GM12801 (cell line): Measurements from ENCODE around the gene ARHGAP18.

Experiments
- TF ChIP-seq, protein P1 (sequence below): IDR thresholded peaks from one replicate; pipeline ENCODE4 v1.5.1; 2011; ENCODE audit warnings: control low read depth; ENCODE audit not compliant: insufficient read length; ENCODE audit errors: extremely low read depth

Gene ARHGAP18

DNA sequence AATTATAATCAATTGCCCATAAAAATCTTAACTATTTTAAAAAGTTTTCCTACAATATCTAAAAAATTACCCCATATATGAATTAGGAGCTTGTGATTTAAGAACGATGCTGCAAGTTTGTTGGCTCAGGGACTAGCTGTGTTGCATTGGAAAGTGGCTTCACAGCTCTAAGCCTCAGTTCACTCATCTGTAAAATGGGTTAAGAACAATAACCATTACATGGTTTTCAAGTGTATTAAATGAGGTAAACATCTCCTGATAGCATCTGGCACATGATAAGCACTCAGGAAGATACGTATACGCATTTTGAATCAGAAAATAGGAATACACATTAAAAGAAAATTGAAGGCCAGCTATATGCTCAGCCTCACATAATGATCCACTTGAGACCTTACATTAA lies 76.4 kb downstream of the ARHGAP18 start:
- TF ChIP-seq, protein P1, sequence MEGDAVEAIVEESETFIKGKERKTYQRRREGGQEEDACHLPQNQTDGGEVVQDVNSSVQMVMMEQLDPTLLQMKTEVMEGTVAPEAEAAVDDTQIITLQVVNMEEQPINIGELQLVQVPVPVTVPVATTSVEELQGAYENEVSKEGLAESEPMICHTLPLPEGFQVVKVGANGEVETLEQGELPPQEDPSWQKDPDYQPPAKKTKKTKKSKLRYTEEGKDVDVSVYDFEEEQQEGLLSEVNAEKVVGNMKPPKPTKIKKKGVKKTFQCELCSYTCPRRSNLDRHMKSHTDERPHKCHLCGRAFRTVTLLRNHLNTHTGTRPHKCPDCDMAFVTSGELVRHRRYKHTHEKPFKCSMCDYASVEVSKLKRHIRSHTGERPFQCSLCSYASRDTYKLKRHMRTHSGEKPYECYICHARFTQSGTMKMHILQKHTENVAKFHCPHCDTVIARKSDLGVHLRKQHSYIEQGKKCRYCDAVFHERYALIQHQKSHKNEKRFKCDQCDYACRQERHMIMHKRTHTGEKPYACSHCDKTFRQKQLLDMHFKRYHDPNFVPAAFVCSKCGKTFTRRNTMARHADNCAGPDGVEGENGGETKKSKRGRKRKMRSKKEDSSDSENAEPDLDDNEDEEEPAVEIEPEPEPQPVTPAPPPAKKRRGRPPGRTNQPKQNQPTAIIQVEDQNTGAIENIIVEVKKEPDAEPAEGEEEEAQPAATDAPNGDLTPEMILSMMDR, result no peak

DNA sequence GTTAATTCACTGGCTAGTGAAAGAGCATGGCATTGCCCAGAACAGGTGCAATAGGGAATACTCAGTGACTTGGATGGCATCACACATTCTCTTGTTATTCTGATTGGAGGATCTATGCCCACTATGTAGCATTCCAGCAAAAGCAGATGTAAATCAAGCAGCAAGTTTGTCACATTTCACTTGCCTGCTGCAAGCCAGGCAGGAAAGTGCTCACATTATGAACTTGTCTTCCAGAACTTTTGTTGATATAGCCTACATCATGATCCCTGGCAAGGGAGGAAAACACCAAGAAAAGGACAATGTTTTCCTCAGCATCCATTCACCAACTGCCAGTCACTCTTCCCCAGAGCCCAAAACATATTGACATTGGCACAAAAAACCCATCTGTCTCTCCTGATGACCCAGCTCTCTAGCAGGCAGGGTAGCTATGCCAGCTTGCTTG lies 77.8 kb downstream of the ARHGAP18 start:
- TF ChIP-seq, protein P1, result no peak

DNA sequence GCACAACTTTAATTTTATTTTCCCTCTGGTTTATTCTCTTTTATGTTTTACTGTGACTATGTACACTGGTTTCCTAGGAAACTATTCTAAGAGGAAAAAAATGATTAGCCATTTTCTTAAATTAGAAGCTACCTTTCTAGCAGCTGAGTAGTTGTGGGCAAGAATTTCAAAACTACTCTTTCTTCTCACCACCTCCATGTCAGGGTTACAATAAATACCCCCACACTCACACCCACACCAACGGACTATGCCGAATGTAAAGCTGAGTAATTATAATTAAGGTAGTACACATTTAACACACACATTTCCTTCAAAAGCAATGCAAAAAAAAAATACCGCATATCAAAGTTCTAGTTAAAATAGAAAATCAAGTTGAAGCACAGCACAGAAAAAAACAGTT lies 78.9 kb downstream of the ARHGAP18 start:
- TF ChIP-seq, protein P1, result no peak

DNA sequence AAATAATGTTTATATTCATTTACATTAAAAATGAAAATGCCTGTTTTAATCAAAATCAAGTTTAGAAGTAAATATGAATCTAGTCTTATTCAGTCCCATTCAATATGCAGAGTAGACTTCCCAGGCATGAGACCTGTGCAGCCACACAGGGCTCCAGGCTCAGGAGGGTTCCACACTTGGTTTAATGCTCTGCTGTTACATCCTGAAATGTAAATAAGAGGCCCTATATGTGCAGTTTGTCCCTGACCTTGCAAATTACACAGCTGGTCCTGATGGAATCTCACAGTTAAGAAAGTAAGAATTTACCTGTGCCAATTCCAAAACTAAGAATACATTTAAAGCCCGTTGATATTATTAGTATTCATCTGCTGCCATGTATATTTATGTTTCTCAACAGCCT lies 79.4 kb downstream of the ARHGAP18 start:
- TF ChIP-seq, protein P1, result no peak

DNA sequence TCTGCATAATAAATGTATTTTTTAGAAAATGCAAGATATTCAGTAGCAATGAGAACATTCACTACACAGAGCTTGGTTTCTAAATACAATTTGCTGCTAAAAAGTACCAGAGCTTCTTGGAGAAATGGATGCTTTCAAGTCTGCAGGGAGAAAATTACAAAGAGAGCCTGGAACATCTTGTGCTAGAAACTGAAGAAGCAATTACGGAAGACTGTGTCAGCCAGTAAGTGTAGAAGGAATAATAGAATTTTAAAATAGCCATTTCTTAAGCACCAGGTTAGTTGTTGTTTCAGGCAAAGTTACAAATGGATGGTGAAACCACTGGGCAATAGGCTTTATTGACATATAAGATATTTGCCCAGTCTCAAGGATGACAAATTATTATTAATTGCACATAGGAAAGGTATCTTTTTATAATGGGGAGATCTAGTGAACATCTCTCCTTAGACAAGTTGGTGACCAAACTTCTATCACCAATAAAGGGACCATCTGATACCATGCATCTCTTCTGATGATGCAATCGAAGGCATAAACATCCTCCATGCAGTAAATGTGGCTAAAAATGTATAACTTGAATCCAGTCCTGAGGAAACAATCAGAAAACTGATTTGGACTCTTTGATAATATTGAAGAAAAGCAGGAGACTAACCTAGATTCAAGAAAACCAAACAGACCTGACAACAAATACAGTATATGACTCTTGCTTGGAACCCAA lies 81.7 kb downstream of the ARHGAP18 start:
- TF ChIP-seq, protein P1, result no peak

DNA sequence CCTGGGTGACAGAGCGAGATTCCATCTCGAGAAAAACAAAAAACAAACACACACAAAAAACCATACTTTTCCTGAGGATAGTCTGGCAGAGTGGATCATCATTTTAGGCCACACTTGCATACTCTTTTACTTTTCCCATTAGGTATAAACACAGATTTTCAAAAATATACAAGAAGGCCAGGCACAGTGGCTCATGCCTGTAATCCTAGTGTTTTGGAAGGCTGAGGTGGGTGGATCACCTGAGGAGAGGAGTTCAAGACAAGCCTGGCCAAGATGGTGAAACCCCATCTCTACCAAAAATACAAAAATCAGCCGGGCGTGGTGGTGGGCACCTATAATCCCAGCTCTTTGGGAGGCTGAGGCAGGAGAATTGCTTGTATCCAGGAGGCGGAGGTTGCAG lies 85.5 kb downstream of the ARHGAP18 start:
- TF ChIP-seq, protein P1, result no peak

DNA sequence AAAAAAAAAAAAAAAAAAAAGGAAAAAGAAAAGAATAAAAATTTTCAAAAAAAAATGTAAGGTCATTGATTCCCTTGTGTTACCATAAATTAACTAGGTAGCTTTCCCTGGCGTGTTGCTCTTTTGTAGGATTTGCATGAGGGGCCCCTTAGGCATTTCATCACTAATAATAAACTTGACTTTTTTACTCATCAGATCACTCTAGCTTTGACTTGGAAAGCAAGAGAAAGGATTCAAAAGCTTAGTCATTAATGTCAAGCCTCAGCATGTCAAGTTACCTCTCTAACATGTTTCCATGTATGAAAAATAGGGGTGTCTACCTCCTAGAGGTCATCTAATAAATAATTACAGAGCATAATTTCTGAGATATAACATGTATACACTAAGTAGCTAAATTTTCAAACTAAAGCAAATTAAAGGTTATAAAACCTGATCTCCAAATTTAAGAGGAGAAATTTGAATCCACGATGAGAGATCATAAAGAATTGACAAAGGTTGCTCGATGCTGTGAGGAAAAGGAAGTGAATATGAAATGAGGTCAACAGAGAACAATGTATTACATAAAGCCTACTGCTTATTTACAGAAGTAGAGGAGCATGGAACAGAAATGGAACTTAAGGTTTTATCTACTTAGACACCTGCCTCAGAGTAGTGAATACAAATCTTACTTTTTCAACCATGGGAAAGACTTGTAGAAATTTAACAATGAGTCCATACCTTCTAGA lies 86.8 kb downstream of the ARHGAP18 start:
- TF ChIP-seq, protein P1, result no peak
